Globus pallidus (tissue), 1 donor: ENCODE data around the gene LRRC45.

Source experiments
- DNase-seq: peaks from one replicate; pipeline ENCODE4 v3.0.0-alpha.2; 2015; ENCODE audit warnings: low spot score

Gene LRRC45

DNA sequence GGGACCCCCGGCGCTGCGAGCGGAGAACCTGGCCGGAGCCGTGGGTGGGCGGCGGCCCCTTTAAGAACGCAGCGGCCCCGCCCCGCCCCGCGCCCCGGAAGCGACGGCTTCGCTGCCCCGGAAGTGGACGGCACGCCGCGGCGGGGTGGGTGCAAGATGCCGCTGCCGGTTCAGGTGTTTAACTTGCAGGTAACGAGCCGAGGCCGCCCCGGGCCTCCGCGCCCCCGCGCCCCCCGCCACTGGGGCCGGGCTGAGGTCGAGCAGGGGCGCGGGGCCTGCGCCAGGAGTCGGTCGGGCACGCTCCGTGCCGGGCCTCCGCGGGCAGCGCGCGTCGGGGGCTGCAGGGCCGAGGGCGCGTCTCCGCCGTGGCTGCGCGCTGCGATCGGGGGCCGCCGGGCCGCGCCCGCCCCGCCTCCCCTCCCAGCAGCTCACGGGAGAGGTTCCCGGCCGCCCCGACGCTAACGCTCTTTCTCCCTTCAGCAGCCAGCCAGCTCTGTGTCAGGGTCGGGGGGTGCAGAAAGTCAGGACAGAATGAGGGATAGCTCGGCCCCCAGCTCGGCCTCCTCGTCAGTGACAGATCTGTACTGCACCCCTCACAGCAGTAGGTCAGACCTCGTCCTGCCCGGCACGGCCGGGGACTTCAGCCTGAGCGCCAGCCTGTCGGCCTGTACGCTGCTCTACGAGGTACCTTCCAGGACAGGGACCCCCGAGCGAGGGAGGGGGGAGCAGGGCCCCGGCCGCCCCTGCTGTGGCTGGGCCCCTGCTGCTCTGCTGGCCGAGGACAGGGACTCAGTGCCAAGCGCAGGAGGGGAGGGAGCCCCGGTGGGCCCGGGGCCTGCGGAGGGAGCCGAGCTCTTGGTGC lies 28.9 kb downstream of the LRRC45 start, which contains the start of the genes GPS1 and RFNG:
GPS1 (plus strand) TSS at position 123 of the 862 bp plus-strand sequence; CDS start at position 157, 34 bp downstream.
RFNG (minus strand) TSS at position 36 of the 862 bp plus-strand sequence. CDS start 45 bp downstream, outside the sequence.
- peak; percentile 60 for DNase-seq

DNA sequence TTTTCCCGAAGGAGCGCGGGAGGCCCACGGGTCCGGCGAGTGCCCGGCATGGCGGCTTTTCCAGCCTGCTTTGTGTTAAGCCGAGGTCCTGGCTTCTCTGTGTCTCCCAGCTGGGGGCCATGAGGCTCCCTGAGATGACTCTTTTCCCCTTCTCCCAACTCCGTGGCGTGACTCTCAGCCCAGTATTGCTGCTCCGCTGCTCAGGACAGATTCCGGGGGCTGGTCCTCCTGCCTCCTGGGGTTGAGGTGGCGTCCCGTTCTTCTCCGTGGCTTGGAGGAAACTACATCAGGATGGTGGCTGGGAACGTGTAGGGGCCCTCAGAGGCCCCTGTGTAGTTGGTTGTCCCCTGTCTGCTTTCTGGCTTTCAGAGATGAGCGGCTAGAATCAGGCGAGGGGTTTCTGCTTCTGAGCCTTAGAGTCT lies 29.5 kb downstream of the LRRC45 start:
- no peak for DNase-seq

DNA sequence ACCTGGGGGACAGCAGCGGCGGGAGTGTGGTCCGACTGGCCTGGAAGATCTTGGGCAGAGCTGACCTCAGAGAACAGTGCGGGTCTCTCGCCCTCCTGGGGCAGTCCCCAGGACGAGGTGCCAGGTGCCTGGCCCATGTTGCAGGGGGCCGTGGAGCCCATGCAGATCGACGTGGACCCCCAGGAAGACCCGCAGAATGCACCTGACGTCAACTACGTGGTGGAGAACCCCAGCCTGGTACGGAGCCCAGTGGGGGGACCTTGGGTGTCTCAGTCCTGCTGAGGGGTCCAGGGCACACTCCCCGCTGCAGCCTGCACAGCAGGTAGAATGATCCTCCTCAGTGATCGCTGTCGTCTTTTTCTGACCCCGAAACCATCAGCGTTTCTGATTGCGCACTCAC lies 30.0 kb downstream of the LRRC45 start:
- no peak for DNase-seq

DNA sequence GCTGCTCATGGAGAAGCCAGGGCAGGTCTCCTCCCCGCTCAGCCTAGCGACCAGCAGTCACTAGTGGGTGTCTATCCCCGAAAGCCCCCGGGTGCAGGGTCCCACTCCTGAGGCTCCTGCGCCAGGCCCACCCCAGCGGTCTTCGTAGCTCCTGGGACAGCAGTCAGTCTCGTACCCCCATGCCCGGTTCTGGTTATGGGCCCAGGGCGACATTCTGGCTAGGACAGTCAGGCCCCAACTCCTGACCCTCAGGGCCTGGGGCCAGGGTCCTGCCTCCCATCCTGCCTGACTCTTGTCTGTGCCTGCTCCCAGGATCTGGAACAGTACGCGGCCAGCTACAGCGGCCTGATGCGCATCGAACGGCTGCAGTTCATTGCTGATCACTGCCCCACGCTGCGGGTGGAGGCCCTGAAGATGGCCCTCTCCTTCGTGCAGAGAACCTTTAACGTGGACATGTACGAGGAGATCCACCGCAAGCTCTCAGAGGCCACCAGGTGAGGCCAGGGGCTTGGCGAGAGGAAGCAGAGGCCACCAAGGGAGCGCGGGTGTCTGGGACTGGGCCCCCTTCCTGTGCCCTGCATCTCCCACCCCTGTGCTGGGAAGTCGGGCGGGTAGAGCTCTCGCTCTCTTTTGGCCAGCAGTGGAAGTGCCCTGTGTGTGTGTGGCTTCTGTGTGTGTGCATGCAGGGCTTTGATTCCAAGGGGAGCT lies 30.6 kb downstream of the LRRC45 start:
- DNase-seq: no peak

DNA sequence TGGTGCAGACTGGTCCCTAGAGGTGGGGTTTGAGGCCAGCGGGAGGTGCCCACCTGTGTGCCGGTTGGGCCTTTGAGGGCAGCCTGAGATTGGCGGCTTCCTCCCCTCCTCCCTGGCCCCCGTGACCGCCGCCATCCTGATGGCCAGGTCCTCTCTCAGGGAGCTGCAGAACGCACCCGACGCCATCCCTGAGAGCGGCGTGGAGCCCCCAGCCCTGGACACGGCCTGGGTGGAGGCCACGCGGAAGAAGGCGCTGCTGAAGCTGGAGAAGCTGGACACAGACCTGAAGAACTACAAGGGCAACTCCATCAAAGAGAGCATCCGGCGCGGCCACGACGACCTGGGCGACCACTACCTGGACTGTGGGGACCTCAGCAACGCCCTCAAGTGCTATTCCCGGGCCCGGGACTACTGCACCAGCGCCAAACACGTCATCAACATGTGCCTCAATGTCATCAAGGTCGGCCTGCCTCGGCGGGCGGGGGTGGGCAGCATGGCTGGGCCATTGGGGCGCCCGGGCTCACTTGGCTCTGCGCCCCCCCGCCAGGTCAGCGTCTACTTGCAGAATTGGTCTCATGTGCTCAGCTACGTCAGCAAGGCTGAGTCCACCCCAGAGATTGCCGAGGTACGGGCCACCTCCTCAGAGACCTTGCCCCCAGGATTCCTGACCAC lies 31.4 kb downstream of the LRRC45 start:
- no peak for DNase-seq

DNA sequence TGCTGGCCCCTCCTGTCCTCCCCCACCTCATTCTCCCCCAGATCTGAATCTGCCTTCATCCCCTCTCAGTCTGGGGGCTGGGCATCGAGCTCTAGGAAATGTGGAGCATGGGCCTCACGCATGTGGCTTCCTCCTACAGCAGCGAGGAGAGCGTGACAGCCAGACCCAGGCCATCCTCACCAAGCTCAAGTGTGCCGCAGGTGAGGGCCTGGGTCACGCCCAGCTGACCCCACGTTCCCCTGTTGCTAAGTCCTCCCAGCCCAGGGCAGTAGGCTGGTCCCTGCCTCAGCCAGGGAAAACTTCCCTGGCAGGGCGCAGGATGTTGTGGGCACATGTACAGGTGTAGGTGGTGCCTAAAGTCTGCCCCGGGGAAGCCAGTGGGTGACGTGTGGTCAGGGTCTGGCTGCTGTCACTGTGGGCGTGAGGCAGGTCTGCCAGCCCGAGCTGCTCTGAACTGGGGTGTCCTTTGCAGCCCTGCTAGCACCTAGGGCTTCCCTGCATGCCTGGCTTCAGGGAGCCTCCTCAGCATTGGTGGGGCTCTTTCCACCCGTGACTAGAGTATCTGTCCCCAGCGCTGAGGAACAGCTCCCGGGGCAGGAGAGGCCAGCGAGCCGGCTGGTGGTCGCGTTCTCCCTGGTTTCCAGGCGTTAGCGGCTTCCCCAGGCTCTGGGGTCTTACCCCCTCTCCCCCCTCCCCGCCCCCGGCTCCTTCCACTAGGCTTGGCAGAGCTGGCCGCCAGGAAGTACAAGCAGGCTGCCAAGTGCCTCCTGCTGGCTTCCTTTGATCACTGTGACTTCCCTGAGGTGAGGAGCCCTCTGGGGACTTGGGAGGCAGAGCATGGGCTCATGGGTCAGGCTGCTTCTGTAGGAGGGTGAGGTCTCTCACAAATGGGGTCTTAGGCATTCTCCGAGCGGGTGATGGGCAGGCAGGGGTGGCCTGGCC lies 32.2 kb downstream of the LRRC45 start:
- DNase-seq: no peak

DNA sequence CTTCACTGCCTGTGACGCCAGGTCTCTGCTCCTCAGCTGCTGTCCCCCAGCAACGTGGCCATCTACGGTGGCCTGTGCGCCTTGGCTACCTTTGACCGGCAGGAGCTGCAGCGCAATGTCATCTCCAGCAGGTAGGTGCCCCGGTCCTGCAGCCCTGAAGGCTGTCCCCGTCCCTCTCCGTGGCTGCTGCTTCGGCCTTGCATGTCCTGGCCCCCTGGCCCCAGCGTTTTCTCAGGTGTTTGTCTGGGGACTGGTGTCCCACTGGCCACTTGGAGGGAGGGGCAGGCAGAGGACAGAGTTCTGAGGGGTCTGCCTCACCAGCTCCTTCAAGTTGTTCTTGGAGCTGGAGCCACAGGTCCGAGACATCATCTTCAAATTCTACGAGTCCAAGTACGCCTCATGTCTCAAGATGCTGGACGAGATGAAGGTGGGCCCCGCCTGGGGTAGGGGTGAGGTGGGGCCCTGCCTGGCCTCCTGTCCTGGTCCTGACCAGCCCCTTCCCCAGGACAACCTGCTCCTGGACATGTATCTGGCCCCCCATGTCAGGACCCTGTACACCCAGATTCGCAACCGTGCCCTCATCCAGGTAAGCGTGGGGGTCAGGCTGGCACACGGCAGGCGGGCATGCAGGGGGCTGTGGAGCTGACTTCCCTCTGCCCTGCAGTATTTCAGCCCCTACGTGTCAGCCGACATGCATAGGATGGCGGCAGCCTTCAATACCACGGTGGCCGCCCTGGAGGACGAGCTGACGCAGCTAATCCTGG lies 33.0 kb downstream of the LRRC45 start:
- no peak for DNase-seq

DNA sequence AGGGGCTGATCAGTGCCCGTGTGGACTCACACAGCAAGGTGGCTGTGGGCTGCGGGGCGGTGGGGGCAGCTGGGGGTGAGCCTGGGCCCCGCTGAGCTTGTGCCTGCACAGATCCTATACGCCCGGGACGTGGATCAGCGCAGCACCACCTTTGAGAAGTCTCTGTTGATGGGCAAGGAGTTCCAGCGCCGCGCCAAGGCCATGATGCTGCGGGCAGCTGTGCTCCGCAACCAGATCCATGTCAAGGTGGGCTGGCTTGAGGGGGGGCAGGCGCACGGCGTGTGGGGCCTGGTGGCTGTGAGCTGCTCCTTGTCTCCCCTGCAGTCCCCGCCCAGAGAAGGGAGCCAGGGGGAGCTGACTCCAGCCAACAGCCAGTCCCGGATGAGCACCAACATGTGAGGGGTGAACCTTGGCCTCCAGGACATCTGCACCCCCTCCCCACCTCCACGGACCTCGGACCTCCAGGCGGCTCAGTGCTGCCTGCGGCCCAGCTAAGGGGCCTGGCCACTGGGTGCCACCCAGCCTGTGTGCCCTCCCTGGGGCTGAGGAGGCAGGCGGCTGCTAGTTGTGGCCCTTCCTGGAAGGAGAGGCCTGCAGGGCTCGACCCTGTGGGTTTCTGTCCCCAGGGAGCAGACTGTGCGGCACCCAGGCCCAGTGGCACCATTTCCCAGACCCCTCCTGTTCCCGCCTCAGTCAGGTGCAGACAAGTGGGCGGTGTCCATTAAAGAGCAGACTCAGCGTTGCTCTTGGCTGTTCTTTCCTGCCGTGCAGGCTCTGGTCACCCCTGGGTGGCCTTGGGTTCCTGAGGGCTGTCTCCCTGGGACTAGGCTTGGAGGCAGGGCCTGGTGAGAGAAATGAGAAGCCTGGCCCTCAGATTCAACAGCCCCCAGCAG lies 33.9 kb downstream of the LRRC45 start:
- DNase-seq: no peak

DNA sequence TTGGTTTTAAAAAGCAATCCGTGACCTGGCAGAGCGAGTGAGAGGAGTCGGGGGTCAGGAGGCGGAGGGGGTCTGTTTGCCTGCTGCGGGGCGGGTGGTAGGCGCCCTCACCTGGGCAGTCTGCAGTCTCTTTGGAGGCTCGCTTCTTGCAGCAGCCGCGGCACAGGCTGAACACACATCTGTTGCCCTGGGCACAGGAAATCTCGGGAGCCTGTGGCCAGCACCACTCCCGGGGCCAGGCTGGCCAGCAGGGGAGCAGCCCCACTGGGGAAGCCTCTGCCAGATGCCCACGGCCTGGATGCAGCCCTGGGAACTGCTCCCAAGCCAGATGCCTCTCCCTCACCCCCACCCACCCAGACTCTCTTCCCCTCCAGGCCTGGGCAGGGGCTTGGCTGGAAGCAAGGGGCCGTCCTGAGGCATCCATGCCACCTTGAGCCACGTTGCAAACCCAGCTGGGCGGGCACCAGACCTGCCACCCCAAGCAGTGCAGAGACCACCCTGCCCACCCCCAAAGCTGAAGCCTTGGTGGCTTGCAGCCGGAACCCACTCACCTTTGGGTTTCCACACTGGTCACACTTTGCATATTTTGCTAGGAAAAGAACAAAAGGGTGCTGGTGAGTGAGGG lies 35.2 kb downstream of the LRRC45 start:
- no peak for DNase-seq

DNA sequence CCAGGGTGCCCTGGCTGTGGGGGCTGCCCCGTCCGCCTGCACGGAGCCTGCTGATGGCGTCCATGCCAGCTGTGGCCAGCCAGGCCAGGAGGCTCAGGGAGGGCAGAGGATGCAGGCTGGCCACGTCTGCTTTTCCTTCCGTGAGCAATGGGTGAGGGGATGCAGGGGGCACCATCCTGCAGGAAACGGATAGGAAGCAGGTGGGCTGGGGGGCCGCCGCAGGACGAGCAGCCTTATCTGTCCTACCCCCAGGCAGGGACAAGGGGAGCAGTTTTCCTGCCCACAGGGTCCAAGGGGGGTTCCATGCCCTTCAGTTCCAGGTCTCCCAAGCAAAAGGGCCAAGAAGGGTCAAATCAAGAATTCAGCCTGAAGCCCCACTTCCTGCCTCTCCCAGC lies 35.7 kb downstream of the LRRC45 start:
- DNase-seq: no peak

DNA sequence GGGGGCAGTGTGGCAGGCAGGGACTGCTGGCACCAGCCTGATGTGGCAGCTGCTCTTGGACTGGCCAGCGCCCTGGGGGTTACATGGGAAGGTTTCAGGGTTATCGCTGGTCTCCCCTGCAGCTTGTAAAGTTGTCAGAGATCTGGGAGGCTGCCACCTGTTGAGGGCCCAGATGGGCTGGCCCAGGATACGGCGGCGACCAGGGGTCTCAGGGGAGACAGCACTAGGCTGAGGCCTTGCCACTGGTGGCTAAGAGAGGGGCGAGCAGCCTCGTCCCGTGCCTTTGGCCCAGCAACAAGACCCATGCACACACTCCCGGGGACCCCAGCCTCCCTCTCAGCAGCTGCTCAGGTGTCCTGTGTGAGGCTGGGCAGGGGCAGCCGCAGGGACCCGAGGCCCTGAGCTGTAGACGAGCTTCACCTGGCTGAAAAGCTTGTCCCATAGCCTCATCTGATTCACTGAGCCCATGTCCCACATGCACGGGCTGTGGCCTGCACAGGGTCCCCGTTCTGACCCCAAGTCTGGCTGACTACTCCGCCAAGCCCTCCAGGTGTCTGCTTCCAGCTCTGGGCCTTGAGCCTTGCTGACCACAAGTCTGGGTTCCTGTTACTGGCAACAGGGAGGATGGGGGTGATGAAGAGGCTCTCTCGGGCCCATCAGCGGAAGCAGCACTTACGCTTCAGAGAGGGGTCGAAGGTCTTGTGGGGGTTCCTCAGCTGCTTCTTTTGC lies 36.3 kb downstream of the LRRC45 start:
- no peak for DNase-seq

DNA sequence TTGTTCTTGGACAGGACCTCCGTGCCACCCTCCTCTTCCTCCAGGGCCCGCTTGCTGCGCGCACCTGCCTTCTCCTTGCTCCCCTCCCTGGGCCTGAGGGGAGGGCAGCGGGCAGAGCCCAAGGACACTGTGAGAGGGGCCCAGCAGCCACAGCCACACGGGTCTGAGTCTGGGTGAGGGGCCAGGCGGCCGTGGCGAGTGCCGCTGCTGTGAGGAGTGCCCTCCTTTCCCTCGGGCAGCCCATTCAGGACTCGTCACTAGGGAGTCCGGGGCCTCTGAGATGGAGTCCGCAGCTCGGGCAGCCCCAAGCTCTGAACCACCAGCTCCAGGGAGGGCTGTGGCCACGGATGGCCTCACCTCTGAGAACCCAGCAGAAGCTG lies 36.9 kb downstream of the LRRC45 start:
- no peak for DNase-seq

DNA sequence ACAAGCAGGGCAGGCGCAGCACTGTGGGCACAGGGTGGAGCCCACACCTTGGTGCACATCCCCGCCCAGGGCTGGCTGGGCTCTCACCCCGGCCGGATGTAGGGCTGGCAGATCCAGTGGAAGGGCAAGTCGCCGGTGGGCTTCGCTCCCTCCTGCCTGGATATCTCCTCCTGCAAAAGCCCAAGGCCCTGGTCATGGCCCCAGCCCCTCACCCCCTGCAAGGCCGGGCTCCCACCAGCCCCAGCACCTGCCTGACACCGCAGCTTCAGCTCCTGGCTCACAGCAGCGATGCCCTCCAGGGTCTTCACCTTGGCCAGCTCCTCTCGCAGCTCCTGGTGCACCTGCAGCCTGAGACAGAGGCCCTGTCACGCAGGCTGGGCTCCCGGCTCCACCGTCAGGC lies 37.5 kb downstream of the LRRC45 start:
- DNase-seq: no peak

DNA sequence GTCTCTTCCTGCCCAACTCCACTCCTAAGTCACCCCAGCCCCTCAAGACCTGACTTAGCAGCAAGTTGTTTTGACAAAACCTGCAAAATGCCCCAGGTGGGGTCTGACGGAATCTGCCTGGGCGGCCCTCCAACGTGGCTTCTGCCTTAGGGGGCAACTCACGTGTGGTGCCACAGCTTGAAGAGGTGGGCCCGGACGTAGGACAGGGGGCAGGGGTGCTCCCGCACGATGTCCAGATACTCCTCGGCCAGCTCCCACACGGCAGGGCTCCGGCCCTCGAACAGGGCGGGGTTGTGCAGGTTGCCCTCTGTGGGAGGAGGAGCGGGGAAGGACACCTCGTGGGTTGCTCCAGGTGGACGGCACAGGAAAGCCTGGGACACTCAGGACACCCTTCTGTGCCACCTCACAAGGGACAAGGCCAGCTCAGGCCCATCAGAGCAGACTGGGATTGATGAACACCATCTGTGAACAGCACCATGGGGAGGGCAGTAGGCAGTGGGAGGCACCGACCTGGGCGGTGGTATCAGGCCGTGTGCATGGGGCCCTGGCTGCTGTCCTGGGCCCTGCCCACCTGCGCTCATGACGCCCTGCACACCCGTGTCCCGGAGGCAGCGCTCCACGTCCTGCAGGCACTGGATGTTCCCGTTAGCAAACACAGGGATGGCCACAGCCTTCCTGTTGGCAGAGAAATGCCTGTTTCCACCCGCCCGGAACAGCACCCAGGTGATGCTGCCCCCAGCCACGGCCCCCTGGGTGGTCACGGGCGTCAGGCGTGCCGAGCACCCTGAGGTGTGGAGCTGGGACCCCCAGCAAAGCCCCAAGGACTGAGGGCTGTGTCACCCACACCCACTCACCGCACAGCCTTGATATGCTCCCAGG lies 38.2 kb downstream of the LRRC45 start:
- DNase-seq: no peak

DNA sequence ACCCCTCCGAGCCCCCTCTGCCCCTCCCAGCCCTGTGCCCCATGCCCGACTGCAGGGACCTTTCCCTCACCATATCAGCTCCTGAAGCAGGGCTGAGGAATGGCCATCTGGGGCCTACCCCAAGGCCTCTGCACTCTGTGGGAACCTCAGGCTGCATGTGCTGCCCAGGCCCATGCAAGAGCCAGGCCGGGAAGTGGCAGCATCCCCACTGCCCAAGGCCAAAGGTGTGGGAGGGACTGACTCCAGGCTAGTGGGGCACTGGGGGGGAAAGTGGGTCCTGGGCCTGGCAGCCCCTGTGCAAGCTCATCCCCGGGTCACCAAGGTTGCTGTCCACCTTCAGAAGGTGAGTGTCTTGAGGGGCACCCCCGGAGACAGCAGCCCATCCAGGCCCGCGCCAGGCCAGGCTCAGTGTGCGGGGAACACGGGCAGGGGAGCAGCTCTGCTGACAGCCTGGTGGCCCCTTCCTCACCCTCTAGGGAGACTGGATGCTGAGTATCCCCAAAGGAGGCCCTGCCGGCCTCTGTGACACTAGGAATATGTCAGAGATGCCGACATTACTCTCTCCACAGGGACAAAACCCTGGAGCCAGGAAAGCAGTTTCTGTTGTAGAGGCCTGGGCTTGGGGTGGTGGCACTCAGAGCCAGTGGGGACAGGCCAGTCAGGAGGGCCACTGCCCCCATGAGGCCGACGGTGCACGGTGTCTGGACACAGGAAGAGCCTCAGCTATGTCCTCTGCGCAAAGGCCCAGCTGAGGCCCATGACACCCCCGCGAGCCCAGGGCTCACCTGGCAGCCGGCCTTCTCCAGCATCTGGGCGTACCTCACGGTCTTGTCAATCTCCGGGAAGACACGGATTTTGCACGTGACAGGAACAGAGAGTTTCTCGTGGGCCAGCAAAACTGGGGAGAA lies 39.2 kb downstream of the LRRC45 start:
- DNase-seq: no peak

DNA sequence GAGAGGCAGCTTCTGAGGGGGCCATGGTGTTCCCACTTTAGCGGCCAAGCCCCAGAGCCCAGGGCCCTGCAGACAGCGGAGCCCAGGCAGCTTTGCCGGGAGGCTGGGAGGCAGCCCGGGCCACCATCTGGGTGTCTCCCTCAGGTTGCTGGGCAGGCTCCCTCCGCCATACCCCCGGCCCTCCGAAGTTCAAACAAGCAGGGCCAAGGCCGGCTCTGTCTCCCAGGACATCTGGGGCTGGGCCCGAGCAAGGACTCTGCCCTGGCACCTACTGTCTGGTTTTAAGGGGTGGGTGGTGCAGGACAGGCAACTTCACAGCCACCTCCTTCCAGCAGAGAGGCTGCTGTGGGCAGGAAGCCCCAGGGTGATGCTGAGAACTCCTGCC lies 39.9 kb downstream of the LRRC45 start:
- no peak for DNase-seq
